GM18507 (cell line): ENCODE results near the gene DDX10.
"Not testable (repeated sequence)": the region's sequence is repeated elsewhere in the genome, so short reads cannot be mapped to it uniquely, and the experiment has no call there.

Experiments used
- DNase-seq: peaks from one replicate; pipeline ENCODE4 v3.0.0; 2011; ENCODE audit warnings: low read depth; ENCODE audit not compliant: insufficient read length; ENCODE audit errors: extremely low spot score
- FAIRE-seq: peaks from 2 replicates; lab custom pipeline; 2011; peaks lifted over from hg19 to GRCh38; lab: Jason Lieb, UNC

The DDX10 gene

DNA sequence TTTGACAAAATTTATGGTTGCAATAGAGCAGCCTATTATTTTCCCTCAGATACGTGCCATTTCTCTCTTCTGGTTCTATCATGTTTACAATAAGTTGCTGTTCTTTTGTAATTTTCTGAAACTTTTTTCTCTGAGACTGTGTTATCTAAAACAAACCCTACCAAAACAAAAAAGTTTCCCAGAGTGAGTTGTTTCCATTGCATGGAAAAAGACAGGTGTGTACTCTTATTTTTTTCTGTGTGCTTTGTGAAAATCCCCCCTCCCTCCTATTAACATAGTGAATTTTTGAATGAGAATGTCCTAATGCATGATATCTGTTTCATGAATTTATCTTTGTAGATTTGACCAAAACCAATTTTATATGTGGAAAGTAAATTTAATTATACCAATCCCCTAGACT lies 137.6 kb downstream of the DDX10 start:
- FAIRE-seq (no peak), DNase-seq (no peak)

DNA sequence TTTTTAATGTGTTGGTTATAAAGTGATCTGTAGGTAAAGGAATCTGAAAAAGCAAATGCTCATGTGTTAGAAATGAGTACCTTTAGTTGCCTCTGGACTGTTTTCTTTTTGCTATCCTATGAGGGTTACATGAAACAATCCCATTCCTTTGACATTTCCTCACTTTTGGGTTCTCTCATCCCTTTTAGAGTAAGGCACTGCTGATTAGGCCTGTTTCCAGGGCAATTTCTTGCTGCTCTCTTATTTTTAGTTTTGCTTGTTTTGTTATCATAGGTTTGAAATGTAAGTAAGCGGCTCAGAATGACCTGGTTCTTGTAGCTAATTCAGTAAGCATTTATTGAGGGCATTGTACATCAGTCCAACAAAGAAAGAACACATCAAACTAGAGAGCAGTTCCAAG lies 138.9 kb downstream of the DDX10 start:
- no peak for FAIRE-seq

DNA sequence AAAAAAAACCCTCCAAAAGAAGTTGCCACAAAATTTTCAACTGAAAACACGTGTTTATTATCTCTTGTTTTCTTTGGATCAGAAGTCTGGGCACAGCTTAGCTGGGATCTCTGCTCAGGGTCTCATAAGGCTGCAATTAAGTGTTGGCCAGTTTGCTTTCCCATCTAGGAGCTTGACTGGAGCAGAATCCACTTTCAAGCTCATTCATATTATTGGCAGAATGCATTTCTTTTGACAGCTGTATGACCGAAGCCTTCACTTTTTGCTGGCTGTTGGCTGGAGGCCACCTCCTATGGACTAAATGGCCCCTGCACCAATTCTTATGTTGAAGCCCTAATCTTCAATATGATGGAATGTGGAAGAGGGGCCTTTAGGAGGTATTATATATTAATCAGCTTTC lies 139.6 kb downstream of the DDX10 start:
- FAIRE-seq (no peak), DNase-seq (no peak)

More for the DNA sequence above, 138.9 kb downstream of the DDX10 start:
- DNase-seq, result no peak

DNA sequence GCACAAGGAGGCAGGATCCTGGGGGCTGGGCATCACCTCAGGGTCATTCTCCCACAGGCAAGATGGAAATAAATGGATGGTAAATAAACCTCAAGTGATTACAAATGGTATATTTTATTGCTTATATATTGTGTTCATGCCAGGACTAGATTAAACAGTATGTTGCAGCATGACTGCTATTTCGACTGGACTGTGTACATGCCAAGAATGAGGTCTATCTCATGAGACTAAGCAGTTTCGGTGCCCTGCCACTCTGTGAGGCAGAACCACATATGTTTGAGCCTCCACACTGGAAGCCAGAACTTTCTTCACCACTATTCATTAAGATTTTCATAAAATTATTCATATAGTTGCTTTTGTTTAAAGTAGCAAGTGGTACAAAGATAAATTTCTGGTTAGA lies 140.2 kb downstream of the DDX10 start:
- FAIRE-seq (no peak), DNase-seq (no peak)

DNA sequence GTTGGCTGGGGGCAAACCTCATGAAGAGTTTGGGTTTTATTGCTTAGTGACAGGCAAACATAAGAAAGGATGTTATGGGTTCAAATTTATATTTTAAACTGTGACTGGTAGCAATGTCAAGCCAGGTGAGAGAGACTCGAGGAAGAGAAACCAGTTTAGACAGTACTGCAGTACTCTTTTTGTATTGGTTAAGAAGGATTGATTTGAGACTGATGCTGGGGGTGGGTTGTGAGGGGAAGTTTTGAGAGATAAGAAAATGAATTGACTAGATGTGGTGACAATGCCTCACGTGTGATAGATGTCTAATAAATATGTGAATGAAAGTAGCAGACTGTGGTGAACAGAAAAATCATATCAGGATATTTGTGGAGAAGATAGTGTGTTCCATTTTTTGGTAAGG lies 142.4 kb downstream of the DDX10 start:
- FAIRE-seq (no peak), DNase-seq (no peak)

DNA sequence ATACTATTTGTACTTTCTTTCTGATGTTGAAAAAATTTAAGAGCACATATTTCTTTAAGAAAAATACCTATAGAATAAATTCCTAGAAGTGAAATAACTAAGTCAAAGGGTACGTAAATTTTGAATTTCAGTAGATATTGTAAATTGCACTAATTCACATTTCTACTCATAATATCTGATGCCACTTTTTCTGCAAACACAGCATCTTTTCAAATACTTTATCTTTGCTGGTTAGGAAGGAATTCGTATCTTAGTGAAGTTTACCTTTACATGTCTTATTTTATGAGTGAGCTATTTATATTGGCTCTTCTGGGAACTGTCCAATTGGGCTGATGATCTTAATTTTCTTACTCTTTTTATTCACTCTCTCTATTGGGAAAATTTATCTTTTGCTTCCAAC lies 148.2 kb downstream of the DDX10 start:
- DNase-seq (no peak), FAIRE-seq (no peak)

DNA sequence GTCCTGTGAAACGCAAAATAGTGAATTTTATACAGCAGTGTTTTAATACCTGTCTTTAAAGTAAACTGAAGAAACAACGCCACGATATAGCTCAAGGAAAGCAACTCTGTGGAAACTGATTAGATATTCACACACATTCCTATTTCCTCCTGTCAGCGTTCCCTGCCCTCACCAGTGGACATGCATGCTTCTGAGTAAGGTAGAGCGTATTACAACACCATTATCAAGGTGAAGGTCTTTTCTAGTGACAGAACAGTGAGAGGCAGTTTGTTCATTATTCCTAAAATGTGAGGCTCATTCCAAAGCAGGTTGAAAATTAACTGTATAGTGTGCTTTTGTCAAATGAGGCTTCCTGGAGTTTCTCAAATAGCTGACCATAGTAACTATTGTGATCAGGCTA lies 153.1 kb downstream of the DDX10 start:
- no peak for DNase-seq
- FAIRE-seq, result no peak

DNA sequence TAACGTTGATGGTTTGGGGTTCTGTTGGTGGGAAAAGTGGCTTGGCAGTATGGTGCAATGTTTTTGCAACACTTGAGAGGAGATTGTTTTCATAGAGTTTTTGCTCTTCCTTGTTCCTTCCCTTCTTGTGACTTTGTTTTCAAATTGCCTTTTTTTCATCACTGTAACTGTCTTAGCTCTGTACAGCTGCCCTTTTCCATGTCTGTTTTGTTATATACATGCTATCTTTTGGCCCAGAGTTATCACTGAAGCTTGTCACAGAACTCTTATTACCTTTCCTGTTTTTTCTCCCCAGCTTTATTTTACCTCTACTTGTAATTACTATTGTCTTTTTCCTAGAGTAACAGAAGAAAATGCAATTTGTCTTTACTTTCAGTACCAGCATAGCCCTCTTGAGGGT lies 154.1 kb downstream of the DDX10 start:
- DNase-seq (no peak), FAIRE-seq (no peak)

DNA sequence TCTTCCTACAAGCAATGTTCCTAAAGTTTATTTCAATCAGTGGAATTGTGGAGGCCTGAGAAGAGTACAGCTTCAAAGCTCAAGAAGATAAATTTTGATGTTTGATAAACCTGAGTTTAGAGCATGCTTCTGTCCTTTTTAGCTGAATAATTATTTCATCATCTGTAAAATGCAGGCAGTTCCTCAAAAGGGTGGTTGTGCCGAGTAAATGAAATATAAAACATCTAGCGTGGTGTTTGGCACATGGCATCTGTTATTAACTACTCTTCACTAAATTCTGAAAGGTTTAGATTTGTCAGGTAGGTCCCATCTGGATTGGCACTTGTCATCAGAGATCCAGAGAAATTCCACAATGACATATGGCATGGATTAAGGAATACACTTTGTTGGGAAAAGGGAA lies 155.1 kb downstream of the DDX10 start:
- DNase-seq, result no peak
- no peak for FAIRE-seq

DNA sequence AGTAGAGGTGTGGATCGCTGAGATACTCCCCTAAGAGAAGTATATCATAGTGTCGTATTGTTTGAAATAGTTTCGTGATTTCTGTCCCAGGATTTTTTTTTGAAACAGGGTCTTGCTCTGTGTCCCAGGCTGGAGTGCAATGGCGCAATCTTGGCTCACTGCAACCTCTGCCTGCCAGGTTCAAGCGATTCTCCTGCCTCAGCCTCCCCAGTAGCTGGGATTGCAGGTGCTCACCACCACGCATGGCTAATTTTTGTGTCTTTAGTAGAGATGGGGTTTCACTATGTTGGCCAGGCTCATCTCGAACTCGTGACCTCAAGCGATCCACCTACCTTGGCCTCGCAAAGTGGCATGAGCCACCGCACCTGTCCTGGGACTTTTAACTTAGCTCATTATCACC lies 159.1 kb downstream of the DDX10 start:
- FAIRE-seq, DNase-seq: not testable (repeated sequence)

DNA sequence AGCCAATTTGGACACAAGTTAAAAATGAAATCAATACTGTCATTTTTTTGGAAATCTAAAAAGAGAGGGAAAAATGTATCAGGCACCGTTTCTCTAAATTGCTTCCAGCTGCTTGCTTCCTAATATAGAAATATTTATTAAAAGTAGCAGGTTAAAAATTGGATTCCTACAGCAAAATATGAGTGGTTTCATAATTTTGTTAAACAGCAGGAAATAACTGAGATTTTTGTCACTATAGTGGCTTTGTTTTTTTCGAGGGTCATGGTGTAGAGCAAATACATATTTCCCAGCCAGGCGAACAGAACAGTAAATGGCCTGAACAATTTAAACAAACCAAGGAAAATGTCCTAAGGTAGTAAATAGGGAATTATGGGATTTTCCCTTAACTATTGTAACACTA lies 159.7 kb downstream of the DDX10 start:
- no peak for FAIRE-seq

DNA sequence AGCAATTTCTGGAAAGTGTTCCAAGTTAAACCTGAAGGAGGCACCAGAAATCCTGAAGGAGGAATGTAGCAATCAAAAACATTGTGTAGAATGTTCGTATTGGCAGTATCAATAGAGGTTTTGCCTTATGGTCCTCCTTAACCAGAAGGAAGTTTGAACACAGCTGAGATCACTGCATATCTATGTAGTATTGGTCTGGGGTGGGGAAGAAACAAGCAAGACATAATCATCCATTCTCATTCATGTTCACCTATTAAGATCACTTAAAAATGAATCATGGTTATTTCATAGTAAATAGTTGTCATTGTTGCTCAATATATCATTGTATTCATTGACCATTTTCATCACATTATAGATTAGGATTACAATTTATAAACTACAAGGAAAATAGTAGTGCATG lies 160.5 kb downstream of the DDX10 start:
- no peak for FAIRE-seq

More for the DNA sequence above, 159.7 kb downstream of the DDX10 start:
- no peak for DNase-seq

DNA sequence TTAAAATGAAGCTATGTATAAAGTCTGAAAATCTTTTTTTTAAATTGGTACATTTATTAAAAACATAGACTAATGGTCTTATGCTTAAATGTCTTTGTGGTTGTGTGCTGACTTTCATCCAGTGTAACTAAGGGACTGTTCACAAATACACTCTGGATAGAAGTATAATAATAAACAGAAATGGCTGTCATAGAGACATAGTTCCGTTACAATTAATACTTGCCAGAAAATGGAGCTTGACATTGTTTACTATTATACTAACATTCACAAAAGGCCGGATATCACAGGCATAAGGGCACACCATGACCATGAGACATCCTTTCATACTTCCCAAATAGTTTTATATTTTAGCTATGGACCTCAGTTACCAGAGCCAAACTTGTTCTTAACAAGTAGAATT lies 161.3 kb downstream of the DDX10 start:
- DNase-seq (no peak), FAIRE-seq (no peak)

More for the DNA sequence above, 160.5 kb downstream of the DDX10 start:
- no peak for DNase-seq

DNA sequence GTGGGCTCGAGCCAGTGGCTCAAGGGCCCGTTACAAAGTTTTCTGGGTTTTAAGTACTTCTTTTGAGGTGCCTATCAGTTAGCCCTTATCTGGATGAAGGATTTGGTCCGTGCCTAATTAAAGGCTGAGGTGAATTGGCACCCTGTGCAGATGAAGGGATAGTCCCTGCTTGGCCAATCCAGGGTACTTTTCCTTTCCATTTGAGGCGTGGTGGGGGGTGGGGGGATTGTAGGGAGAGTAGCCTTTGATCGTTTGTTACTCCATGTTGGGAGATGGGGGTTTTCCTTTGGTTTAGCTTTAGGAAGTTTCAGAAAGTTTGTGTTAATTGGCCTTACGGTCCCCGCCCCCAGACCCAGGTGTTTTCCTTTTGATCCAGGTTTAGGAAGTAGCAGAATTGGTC lies 170.8 kb downstream of the DDX10 start:
- FAIRE-seq, result no peak
- no peak for DNase-seq

DNA sequence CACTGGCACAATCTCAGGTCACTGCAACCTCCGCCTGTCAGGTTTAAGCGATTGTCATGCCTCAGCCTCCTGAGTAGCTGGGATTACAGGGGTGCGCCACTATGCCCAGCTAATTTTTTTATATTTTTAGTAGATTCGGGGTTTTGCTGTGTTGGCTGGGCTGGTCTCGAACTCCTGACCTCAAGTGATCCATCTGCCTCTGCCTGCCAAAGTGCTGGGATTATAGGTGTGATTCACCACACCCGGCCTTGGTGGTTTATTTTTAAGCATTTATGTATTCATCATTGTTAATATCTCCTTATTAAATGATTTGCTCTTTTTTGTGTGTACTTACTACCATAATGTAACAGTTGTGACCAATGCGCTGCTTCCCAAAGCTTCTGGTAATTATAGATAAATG lies 171.7 kb downstream of the DDX10 start:
- no peak for FAIRE-seq
- no peak for DNase-seq

DNA sequence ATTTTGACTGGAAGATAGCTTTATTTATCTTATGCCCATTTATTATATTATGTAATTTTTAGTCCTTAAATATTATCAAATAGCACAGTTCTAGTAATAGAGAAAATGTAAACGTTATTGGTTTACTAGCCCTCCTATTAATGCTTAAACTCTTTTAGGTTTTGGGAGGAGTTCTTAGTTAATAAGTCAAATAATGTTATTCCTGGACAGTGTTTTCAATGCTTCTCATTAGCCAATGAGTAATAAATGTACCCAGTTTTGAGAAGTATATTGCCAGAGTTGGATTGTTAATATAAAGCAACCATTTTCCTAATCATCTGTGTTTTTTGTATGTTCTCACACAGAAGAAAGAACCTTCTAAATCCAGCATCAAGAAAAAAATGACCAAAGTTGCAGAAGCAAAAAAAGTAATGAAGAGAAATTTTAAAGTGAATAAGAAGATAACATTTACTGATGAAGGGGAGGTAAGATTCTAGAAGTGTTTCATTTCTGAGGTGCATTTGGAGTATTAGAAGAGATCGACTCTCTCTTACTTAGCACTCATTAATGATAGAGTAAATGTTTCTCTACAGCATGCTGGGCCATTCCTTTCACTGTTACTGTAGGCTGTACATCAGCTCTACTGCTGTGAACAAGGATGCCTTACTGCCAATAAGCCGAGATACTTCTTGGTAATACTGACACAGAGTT lies 173.4 kb downstream of the DDX10 start:
- FAIRE-seq (no peak), DNase-seq (no peak)

DNA sequence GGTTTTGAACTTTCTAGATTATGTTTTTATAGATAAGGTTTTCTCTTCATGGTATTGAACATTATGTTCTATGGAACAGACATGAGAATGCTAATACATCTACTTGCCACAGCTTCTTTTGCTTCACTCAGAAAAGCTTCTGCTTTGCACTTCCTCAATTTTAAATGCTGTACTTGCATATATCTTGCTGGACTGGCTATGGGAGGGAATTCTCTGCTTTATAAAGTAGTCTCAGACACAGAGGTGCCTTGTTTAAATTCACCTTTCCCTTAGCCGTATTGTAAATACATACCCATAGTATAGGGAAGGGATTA lies 173.9 kb downstream of the DDX10 start:
- DNase-seq (no peak), FAIRE-seq (no peak)

DNA sequence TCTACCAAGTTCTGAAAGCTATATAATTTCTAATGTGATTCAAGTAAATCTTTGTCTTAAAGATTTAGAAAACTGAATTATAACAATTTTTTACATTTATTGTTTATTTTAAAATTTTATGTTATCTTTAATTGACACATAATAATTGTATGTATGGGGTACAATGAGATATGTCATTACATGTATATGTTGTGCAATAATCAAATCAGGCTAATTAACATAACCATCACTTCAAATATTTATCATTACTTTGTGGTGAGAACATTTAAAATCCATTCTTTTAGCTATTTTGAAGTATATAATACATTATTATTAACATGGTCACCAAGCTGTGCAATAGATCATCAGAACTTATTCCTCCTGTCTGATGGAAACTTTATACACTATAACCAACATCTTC lies 181.1 kb downstream of the DDX10 start:
- FAIRE-seq (no peak), DNase-seq (no peak)

DNA sequence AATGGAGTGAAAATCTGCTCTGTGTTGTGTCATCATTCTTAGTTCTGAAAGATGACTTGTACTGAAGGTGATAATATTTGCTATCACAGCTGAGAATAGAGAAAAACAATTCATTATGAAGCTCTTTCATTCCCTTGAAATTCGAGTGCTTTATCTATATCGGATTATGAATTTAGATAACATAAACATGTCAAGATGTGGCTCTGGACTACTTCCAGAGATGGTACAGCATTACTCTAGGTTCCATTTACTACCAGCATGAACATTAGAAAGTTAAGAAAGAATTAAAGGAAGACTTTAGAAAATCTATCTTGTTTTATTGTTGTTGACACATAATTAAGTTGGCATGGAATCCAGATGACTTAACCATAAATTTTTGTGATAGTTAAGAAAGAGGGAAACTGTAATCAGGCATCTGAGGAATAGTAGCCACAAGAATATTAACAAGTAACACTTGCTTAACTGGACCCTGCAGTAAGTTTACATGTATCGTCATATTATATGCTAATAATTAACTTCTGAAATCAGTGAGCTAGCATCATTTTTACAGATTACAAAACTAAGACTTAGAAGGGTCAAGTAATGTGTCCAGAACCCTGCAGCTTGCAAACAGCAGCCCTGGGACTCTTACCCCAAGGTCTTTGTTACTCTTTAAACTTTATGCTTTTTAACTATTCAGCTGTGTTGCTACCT lies 182.6 kb downstream of the DDX10 start:
- FAIRE-seq (no peak), DNase-seq (no peak)

DNA sequence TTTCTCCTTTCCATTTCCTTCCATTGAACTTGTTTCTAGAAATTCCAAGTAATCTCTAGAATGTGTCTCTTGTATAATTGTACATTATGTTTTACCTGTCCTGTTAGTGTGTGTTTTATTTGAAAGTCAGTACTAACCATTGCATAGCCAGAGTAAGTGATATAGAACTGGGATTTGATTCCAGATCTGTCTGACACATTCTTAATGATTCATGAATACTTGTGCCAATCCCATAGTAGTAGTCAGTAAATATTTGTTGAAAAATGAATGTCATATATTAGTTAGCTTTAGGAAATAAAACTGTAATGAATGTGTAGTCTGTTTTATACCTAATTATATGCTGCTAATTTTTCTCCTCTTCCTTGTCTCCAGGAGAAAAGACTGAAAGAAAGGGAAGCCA lies 186.9 kb downstream of the DDX10 start:
- DNase-seq (no peak), FAIRE-seq (no peak)

DNA sequence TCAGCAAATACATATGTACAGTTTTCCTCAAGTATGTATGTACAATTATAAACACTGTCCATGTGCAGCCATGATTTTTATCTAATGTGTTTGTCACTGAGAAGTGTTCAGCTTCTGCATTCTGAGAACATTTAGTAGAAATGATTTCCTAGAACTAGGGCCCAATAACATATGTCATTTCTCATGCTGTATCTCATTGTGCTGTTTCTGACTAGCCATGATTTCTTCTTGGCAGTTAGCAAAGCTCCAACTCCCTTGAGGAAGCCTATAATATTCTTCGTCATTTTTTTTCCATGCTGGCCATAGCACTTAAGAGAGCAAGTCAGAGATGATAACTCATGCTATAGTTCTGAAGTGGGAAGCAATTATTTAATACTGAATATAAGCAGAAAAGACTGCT lies 187.8 kb downstream of the DDX10 start:
- FAIRE-seq, result no peak
- no peak for DNase-seq

DNA sequence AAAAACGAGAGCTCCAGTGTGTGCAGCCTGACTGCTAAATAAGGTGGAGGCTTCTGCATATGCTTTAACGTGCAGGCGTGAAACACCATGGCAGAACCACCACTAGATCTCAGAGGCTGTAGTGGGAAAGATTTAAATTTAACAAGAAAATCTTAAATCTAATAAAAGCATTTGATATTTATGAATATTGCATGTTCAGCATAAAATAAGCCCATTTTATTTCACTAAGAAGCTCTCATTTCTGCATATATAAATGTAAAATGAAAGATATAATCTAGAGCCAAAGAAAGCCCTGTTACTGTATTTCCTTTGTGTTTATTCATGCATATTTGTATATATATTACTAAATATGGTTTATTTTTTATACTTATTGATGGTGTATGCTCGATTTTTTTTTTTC lies 188.3 kb downstream of the DDX10 start:
- DNase-seq (no peak), FAIRE-seq (no peak)
